Spleen (tissue), 7 donors: ENCODE results near the gene DNAJC8.

ENCODE experiments used
- CTCF ChIP-seq, 11 experiments: fragments of 200-600 bp in 7 of 11; fragments of 450-650 bp in 4 of 11; sonication (generic) in 4 of 11; IDR thresholded peaks in 8 of 11; conservative IDR thresholded peaks in 3 of 11; 1 replicate in 7 of 11; 2 replicates in 4 of 11; pipeline versions ENCODE4 v1.4.0 to v1.8.0; 2016 to 2021; ENCODE audit warnings: antibody characterized with exemption in 11 of 11, inconsistent platforms in 4 of 11, mild to moderate bottlenecking in 1 of 11
- POLR2A ChIP-seq, 3 donors: fragments of 450-650 bp; IDR thresholded peaks; one replicate each; pipeline ENCODE4 v1.5.1; 2017; ENCODE audit warnings: antibody characterized with exemption in 3 of 3, mild to moderate bottlenecking in 1 of 3
- donor health status: DM: no; HTN: no; CAD: no; lungs with moderate emphysema.
- donor health status: DM: no; HTN: no; CAD: no.
- donor health status: DM: no; HTN: no; CAD: no.

GRCh38 chr1:28269529-28269928, 36.7 kb upstream of the DNAJC8 start:
- TF ChIP-seq CTCF (IDR thresholded peaks at IDR 0.05 in 8 of 11, conservative IDR thresholded peaks at IDR 0.05 in 3 of 11) (no peak), POLR2A (IDR thresholded peaks at IDR 0.05) (no peak)
